GM23338 (cell line): ENCODE measurements around the gene SIGLEC6. TPM values are rescaled to one million over a fixed set of nuclear protein-coding genes. Genes with fewer than 3 reads are reported as not detected.

Experiments used
- CREB1 ChIP-seq: fragments of 250-450 bp; sonication (Bioruptor Pico); IDR thresholded peaks from 2 replicates; pipeline ENCODE4 v1.5.0; 2020; ENCODE audit warnings: low read depth, mild to moderate bottlenecking, moderate library complexity
- CTCF ChIP-seq, 2 experiments: fragments of 200-600 bp in 1 of 2; sonication (generic) in 1 of 2; conservative IDR thresholded peaks; 2 replicates each; pipeline versions ENCODE4 v1.5.1 to v1.6.1; 2016 to 2017; ENCODE audit warnings: antibody characterized with exemption in 2 of 2, low read depth in 2 of 2, mild to moderate bottlenecking in 2 of 2, moderate library complexity in 1 of 2
- ETS1 ChIP-seq: IDR thresholded peaks from 2 replicates; pipeline ENCODE4 v1.6.1; 2016; ENCODE audit warnings: antibody characterized with exemption
- EZH2 ChIP-seq: fragments of 200-600 bp; sonication (generic); IDR thresholded peaks from one replicate; pipeline ENCODE4 v1.8.0; 2017; ENCODE audit warnings: antibody characterized with exemption, mild to moderate bottlenecking, low read depth; ENCODE audit not compliant: unreplicated experiment
- EZH2phosphoT487 ChIP-seq: fragments of 200-600 bp; sonication (generic); IDR thresholded peaks from one replicate; pipeline ENCODE4 v1.8.1; 2018; ENCODE audit warnings: antibody characterized with exemption; ENCODE audit not compliant: unreplicated experiment
- JUNB ChIP-seq: IDR thresholded peaks from one replicate; pipeline ENCODE4 v1.6.1; 2016; ENCODE audit warnings: antibody characterized with exemption; ENCODE audit not compliant: unreplicated experiment
- NANOG ChIP-seq: IDR thresholded peaks from 2 replicates; pipeline ENCODE4 v1.6.1; 2016; ENCODE audit warnings: antibody characterized with exemption, borderline replicate concordance
- POLR2AphosphoS5 ChIP-seq: IDR thresholded peaks from 2 replicates; pipeline ENCODE4 v1.6.1; 2016; ENCODE audit warnings: antibody characterized with exemption, low read depth
- STAT1 ChIP-seq: IDR thresholded peaks from one replicate; pipeline ENCODE4 v1.6.1; 2016; ENCODE audit warnings: antibody characterized with exemption; ENCODE audit not compliant: unreplicated experiment
- ZNF114 ChIP-seq: fragments of 250-450 bp; sonication (Bioruptor Pico); IDR thresholded peaks from 2 replicates; pipeline ENCODE4 v1.5.0; 2020; ENCODE audit warnings: mild to moderate bottlenecking, moderate library complexity
- polyA plus RNA-seq: library from polyadenylated mRNA; unstranded; fragments of >200 nt; fragmentation: Nextera tagmentation; extraction: Ambion mirVana; gene quantifications from 2 replicates; pipeline ENCODE4 v1.2.1, GENCODE V29; 2016
- total RNA-seq: library from RNA; depleted of rRNA; stranded (reverse); fragments of >200 nt; shearing (Covaris generic); gene quantifications from 2 replicates; pipeline ENCODE4 v1.2.3, GENCODE V29; 2014
- TF ChIP-seq, protein P1 (sequence below): fragments of 250-450 bp; sonication (Bioruptor Pico); IDR thresholded peaks from 2 replicates; pipeline ENCODE4 v1.5.0; 2020; ENCODE audit warnings: mild to moderate bottlenecking, moderate library complexity

SIGLEC6 gene
- total and polyA plus RNA-seq, 2 experiments from 2014 or later = 0.76 TPM; not detected in 1

GRCh38 chr19:51565583-51565982, 34.1 kb upstream of the SIGLEC6 start (continued):
- TF ChIP-seq, protein P1, sequence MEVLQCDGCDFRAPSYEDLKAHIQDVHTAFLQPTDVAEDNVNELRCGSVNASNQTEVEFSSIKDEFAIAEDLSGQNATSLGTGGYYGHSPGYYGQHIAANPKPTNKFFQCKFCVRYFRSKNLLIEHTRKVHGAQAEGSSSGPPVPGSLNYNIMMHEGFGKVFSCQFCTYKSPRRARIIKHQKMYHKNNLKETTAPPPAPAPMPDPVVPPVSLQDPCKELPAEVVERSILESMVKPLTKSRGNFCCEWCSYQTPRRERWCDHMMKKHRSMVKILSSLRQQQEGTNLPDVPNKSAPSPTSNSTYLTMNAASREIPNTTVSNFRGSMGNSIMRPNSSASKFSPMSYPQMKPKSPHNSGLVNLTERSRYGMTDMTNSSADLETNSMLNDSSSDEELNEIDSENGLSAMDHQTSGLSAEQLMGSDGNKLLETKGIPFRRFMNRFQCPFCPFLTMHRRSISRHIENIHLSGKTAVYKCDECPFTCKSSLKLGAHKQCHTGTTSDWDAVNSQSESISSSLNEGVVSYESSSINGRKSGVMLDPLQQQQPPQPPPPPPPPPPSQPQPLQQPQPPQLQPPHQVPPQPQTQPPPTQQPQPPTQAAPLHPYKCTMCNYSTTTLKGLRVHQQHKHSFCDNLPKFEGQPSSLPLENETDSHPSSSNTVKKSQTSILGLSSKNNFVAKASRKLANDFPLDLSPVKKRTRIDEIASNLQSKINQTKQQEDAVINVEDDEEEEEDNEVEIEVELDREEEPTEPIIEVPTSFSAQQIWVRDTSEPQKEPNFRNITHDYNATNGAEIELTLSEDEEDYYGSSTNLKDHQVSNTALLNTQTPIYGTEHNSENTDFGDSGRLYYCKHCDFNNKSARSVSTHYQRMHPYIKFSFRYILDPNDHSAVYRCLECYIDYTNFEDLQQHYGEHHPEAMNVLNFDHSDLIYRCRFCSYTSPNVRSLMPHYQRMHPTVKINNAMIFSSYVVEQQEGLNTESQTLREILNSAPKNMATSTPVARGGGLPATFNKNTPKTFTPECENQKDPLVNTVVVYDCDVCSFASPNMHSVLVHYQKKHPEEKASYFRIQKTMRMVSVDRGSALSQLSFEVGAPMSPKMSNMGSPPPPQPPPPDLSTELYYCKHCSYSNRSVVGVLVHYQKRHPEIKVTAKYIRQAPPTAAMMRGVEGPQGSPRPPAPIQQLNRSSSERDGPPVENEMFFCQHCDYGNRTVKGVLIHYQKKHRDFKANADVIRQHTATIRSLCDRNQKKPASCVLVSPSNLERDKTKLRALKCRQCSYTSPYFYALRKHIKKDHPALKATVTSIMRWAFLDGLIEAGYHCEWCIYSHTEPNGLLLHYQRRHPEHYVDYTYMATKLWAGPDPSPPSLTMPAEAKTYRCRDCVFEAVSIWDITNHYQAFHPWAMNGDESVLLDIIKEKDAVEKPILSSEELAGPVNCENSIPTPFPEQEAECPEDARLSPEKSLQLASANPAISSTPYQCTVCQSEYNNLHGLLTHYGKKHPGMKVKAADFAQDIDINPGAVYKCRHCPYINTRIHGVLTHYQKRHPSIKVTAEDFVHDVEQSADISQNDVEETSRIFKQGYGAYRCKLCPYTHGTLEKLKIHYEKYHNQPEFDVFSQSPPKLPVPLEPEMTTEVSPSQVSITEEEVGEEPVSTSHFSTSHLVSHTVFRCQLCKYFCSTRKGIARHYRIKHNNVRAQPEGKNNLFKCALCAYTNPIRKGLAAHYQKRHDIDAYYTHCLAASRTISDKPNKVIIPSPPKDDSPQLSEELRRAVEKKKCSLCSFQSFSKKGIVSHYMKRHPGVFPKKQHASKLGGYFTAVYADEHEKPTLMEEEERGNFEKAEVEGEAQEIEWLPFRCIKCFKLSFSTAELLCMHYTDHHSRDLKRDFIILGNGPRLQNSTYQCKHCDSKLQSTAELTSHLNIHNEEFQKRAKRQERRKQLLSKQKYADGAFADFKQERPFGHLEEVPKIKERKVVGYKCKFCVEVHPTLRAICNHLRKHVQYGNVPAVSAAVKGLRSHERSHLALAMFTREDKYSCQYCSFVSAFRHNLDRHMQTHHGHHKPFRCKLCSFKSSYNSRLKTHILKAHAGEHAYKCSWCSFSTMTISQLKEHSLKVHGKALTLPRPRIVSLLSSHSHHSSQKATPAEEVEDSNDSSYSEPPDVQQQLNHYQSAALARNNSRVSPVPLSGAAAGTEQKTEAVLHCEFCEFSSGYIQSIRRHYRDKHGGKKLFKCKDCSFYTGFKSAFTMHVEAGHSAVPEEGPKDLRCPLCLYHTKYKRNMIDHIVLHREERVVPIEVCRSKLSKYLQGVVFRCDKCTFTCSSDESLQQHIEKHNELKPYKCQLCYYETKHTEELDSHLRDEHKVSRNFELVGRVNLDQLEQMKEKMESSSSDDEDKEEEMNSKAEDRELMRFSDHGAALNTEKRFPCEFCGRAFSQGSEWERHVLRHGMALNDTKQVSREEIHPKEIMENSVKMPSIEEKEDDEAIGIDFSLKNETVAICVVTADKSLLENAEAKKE (CRISPR knock-in tag) = no peak
- TF ChIP-seq CTCF (conservative IDR thresholded peaks at IDR 0.05; ENCODE audit: low read depth in 2 of 2) (no peak), ETS1 (no peak), NANOG (no peak), EZH2 (no peak), JUNB (no peak), STAT1 (no peak), CREB1 (CRISPR knock-in tag) (no peak), POLR2AphosphoS5 (no peak), EZH2phosphoT487 (no peak), ZNF114 (CRISPR knock-in tag) (no peak)
